ENCODE data around the gene CCNQ.

The CCNQ gene

DNA sequence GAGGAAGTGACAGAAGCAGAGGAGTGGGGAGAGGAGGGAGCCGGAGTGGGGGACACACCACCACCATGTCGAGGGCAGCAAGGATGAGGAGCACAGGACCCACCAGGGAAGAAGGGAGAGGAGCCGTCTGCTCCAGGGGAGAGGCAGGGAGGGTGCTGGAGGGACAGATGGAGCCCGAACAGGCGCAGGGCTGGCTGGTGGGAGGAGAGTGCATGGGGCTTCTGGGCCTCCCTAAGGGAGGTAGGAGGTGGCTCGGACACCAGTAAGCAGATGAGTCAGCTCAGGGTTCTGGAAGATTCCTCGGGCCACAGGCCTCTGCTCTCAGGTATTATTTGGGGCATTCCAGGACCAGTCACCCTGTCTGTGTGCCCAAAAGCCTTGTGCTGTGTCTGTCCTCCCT lies 51.7 kb downstream of the CCNQ start:
- H3K9me2 ChIP-seq (replicated peaks; ENCODE audit: low read depth, low read length), result no peaks in the 10 kb centered on the region
- H3K79me2 ChIP-seq (ENCODE audit: insufficient read depth, low read length), result no peaks in the 10 kb centered on the region
- H3K4me2 ChIP-seq (ENCODE audit: low read depth, low read length, poor library complexity, severe bottlenecking), result no peak overlapping the region
- no peaks in the 10 kb centered on the region for H3K9me3 ChIP-seq (ENCODE audit: insufficient read depth, low read depth, low read length)
- no peaks in the 10 kb centered on the region for H3K27me3 ChIP-seq (ENCODE audit: insufficient read depth, low read length, poor library complexity, severe bottlenecking)
- H4K20me1 ChIP-seq (ENCODE audit: insufficient read depth, low read length, poor library complexity, severe bottlenecking), result no peaks in the 10 kb centered on the region
- no peak overlapping the region for H2AFZ ChIP-seq (ENCODE audit: low read length)
- H3K4me1 ChIP-seq (ENCODE audit: insufficient read depth, low read length, poor library complexity, severe bottlenecking), result no peaks in the 10 kb centered on the region
- no peaks in the 10 kb centered on the region for H3F3A ChIP-seq (ENCODE audit: low read depth)
- no peak overlapping the region for H3K9ac ChIP-seq (ENCODE audit: low read depth, low read length, poor library complexity, severe bottlenecking)
- H3K4me3 ChIP-seq (ENCODE audit: low read length, poor library complexity, severe bottlenecking), result no peak overlapping the region
- H3K36me3 ChIP-seq (ENCODE audit: insufficient read depth, low read length), result no peaks in the 10 kb centered on the region
- TF ChIP-seq, protein P1, sequence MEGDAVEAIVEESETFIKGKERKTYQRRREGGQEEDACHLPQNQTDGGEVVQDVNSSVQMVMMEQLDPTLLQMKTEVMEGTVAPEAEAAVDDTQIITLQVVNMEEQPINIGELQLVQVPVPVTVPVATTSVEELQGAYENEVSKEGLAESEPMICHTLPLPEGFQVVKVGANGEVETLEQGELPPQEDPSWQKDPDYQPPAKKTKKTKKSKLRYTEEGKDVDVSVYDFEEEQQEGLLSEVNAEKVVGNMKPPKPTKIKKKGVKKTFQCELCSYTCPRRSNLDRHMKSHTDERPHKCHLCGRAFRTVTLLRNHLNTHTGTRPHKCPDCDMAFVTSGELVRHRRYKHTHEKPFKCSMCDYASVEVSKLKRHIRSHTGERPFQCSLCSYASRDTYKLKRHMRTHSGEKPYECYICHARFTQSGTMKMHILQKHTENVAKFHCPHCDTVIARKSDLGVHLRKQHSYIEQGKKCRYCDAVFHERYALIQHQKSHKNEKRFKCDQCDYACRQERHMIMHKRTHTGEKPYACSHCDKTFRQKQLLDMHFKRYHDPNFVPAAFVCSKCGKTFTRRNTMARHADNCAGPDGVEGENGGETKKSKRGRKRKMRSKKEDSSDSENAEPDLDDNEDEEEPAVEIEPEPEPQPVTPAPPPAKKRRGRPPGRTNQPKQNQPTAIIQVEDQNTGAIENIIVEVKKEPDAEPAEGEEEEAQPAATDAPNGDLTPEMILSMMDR (conservative IDR thresholded peaks at IDR 0.05; ENCODE audit: low read length), result no peak
- no peak for TF ChIP-seq EZH2phosphoT487 (IDR thresholded peaks at IDR 0.05; ENCODE audit: borderline replicate concordance)

- no peak overlapping the region for H3K4me3 ChIP-seq (ENCODE audit: low read length, poor library complexity, severe bottlenecking)
- H3K27me3 ChIP-seq (ENCODE audit: insufficient read depth, low read length, poor library complexity, severe bottlenecking), result no peaks in the 10 kb centered on the region
- no peaks in the 10 kb centered on the region for H3K9me3 ChIP-seq (ENCODE audit: insufficient read depth, low read depth, low read length)
- H3F3A ChIP-seq (ENCODE audit: low read depth), result no peaks in the 10 kb centered on the region
- H3K4me2 ChIP-seq (ENCODE audit: low read depth, low read length, poor library complexity, severe bottlenecking), result no peak overlapping the region
- H3K9me2 ChIP-seq (replicated peaks; ENCODE audit: low read depth, low read length), result no peaks in the 10 kb centered on the region
- H3K4me1 ChIP-seq (ENCODE audit: insufficient read depth, low read length, poor library complexity, severe bottlenecking), result no peaks in the 10 kb centered on the region
- H2AFZ ChIP-seq (ENCODE audit: low read length), result no peak overlapping the region
- H3K9ac ChIP-seq (ENCODE audit: low read depth, low read length, poor library complexity, severe bottlenecking), result no peak overlapping the region
- no peaks in the 10 kb centered on the region for H3K79me2 ChIP-seq (ENCODE audit: insufficient read depth, low read length)
- no peaks in the 10 kb centered on the region for H4K20me1 ChIP-seq (ENCODE audit: insufficient read depth, low read length, poor library complexity, severe bottlenecking)
- H3K36me3 ChIP-seq (ENCODE audit: insufficient read depth, low read length), result no peaks in the 10 kb centered on the region
- TF ChIP-seq EZH2phosphoT487 (IDR thresholded peaks at IDR 0.05; ENCODE audit: borderline replicate concordance), result no peak
- TF ChIP-seq, protein P1 (conservative IDR thresholded peaks at IDR 0.05; ENCODE audit: low read length), result no peak
These were observed 52.6 kb downstream of the CCNQ start for GRCh38 chrX:153546386-153546785.

DNA sequence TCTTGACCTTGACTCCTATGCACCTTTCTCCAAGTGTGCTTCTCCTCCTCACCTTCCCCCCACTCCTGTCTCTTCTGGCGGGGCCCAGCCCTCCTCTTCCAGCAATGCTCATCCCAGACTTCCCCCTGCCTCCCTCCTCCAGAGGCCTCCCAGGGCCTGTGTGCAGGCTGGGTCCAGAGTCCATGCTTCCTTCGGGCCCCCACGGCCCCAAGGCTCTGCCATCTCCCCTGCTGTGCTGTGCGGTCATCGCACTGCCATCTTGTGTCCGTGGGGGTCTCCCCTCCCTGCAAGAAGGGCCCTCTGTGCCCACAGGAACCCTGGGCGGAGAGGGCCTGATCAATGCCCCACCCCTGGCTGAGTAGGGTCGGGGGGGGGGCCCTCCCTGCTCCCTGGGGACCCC lies 54.2 kb downstream of the CCNQ start:
- no peaks in the 10 kb centered on the region for H3K79me2 ChIP-seq (ENCODE audit: insufficient read depth, low read length)
- no peaks in the 10 kb centered on the region for H3K27me3 ChIP-seq (ENCODE audit: insufficient read depth, low read length, poor library complexity, severe bottlenecking)
- no peaks in the 10 kb centered on the region for H3K9me2 ChIP-seq (replicated peaks; ENCODE audit: low read depth, low read length)
- H3F3A ChIP-seq (ENCODE audit: low read depth), result no peaks in the 10 kb centered on the region
- TF ChIP-seq, protein P1 (conservative IDR thresholded peaks at IDR 0.05; ENCODE audit: low read length), result no peak
- TF ChIP-seq EZH2phosphoT487 (IDR thresholded peaks at IDR 0.05; ENCODE audit: borderline replicate concordance), result no peak
- H3K4me2 ChIP-seq (ENCODE audit: low read depth, low read length, poor library complexity, severe bottlenecking), result no peak overlapping the region
- no peaks in the 10 kb centered on the region for H3K9me3 ChIP-seq (ENCODE audit: insufficient read depth, low read depth, low read length)
- H3K4me1 ChIP-seq (ENCODE audit: insufficient read depth, low read length, poor library complexity, severe bottlenecking), result no peaks in the 10 kb centered on the region
- no peaks in the 10 kb centered on the region for H4K20me1 ChIP-seq (ENCODE audit: insufficient read depth, low read length, poor library complexity, severe bottlenecking)
- H2AFZ ChIP-seq (ENCODE audit: low read length), result no peak overlapping the region
- H3K9ac ChIP-seq (ENCODE audit: low read depth, low read length, poor library complexity, severe bottlenecking), result no peak overlapping the region
- no peak overlapping the region for H3K4me3 ChIP-seq (ENCODE audit: low read length, poor library complexity, severe bottlenecking)
- no peaks in the 10 kb centered on the region for H3K36me3 ChIP-seq (ENCODE audit: insufficient read depth, low read length)
